Epithelial cell of esophagus (primary cell): ENCODE results near the gene DIP2C.

Source experiments
- DNase-seq: peaks from one replicate; pipeline ENCODE4 v3.0.0; 2010; ENCODE audit warnings: low read depth
- H3K4me3 ChIP-seq: 2 replicates; pipeline ENCODE4 v1.5.1; 2011; ENCODE audit warnings: mild to moderate bottlenecking, low read length, control low read depth
- TF ChIP-seq, protein P1 (sequence below): IDR thresholded peaks from 2 replicates; pipeline ENCODE4 v1.5.1; 2011; ENCODE audit warnings: low read depth, mild to moderate bottlenecking, low read length, control low read depth, inconsistent platforms; ENCODE audit not compliant: insufficient read depth; ENCODE audit errors: missing control alignments

The DIP2C gene

DNA sequence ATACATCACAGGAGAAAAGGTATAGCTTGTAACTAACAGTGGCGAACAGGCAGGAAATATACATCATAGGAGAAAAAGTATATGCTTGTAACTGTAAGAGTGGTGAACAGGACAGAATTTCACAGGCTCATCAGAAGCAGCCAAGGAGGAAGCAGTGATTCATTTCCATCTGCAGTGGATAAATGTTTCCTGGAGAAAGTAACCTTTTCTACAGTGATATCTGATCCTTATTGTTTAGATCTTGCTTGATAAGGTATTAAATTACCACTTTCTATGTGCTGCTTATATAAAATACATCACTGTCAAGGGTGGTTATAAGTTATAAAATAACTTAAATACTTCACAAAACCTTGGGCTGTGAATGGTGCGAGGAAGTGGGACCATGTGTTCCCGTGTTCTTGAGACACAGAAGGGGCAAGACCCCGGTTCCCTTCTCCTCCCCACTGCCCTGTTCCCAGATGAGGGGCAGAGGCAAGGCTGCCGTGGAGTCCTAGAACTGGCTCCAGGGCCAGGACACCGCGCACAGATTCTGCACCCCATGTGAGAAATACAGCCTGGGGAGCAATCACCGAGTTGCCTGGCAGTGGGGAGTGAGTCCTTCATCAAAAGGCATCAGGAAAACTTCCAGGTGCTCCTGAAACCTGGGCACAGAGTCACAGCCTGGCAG, 135.2 kb downstream of the DIP2C start:
- no peak overlapping the region for H3K4me3 ChIP-seq
- DNase-seq: no peak
- TF ChIP-seq, protein P1, sequence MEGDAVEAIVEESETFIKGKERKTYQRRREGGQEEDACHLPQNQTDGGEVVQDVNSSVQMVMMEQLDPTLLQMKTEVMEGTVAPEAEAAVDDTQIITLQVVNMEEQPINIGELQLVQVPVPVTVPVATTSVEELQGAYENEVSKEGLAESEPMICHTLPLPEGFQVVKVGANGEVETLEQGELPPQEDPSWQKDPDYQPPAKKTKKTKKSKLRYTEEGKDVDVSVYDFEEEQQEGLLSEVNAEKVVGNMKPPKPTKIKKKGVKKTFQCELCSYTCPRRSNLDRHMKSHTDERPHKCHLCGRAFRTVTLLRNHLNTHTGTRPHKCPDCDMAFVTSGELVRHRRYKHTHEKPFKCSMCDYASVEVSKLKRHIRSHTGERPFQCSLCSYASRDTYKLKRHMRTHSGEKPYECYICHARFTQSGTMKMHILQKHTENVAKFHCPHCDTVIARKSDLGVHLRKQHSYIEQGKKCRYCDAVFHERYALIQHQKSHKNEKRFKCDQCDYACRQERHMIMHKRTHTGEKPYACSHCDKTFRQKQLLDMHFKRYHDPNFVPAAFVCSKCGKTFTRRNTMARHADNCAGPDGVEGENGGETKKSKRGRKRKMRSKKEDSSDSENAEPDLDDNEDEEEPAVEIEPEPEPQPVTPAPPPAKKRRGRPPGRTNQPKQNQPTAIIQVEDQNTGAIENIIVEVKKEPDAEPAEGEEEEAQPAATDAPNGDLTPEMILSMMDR: no peak

DNA sequence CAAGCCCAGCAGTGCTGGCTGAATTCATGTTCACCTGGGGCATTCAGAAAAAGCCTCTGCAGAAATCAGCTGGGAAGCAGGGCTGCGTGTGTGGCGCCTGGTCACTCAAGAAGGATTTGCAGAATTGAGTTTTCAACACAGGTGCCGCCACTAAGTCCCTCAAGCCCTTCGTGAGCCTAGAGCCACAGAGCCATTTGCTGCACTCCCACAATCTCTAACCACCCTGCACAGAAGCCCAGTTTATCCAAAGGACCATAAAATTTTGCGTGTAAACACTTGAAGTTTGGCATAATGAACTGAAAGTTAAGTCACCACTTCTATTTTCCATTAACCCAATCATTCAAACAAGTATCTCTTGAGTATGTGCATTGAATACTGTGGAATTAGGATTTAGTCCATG, 136.2 kb downstream of the DIP2C start:
- H3K4me3 ChIP-seq: no peak overlapping the region
- TF ChIP-seq, protein P1: no peak
- no peak for DNase-seq

DNA sequence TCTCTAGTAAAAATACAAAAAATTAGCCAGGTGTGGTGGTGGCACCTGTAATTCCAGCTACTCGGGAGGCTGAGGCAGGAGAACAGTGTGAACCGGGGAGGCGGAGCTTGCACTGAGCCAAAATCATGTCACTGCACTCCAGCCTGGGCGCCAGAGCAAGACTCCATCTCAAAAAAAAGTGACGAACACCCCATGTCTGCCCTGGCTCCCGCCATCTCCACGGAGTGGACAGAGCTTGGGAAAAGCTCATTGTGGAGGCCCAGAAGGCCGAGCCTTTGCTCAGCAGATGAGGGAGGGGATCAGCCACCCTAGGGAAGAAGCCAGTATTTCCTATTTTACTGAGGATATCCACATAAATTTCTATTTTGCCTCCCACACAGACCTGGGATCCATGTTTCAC, 136.8 kb downstream of the DIP2C start:
- H3K4me3 ChIP-seq: no peak overlapping the region
- TF ChIP-seq, protein P1: no peak
- no peak for DNase-seq

DNA sequence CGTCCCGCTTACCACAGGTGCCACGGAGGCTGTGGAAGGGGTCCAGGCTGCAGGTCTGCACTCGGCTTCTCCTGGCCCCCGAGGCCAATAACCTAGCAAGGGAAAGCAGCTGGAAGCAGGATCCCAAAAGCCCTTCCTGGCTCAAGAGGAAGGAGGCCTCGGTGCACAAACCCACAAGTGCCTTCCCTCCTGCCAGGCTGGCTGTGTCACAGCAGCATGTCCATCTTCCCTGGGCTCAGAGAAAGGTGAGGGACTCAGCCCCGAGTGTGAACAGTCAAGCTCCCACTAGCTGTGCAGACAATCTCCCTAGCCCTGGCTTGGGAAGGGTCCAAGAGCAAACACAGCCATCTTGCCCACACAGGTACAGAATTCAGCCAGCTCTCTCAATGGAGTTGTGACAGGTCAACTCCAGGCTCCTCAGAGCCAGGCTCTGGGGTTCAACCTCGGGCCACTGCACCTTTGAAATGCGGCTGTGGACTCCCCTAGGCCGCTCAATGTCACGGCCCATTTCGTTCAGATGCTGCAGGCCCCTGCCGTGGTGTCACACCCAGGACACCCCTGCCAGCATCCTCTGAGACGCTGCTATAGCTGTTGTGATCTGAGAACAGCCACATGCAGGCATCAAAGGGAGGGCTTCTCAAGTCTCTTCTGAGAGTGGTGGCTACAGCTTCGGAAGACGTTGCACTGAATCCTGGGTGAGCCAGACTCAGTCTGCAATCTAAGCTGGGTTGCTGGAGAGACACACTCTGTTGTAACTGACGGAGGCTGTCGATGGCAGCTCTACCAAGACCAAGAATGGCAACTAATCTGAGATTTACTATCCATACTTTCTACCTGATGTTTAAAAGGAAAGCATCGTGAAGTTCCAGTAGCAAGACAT, 137.9 kb downstream of the DIP2C start:
- H3K4me3 ChIP-seq: no peak overlapping the region
- TF ChIP-seq, protein P1: no peak
- DNase-seq: no peak

DNA sequence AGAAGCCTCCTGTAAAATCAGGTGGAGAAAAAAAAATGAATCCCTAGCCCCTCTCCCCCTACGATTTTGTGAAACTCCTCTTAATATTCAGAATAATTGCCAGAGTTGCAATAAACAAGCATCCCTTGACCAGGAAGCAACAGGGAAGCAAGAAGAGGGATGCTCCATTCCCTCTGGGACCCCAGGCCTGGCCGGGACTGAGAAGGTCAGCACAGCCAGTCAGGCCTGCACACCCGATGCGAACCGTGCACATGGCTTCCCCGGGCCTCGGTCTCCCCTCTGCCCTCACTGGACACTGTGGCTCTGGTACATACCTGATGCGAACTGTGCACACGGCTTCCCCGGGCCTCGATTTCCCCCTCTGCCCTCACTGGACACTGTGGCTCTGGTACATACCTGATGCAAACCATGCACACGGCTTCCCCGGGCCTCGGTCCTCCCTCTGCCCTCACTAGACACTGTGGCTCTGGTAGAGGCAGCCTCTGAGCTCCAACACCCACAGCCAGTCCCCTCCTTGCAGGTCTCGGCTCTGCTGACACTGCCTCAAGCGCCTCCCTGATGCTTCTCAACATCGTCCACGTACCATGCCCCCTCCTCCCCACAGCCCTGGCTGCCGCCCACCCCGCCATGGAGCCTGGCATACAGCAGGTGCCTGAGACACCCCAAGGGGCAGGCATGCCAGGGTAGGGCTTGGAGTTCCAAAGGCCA, 138.6 kb downstream of the DIP2C start:
- DNase-seq: no peak
- H3K4me3 ChIP-seq: no peak overlapping the region
- TF ChIP-seq, protein P1: no peak

DNA sequence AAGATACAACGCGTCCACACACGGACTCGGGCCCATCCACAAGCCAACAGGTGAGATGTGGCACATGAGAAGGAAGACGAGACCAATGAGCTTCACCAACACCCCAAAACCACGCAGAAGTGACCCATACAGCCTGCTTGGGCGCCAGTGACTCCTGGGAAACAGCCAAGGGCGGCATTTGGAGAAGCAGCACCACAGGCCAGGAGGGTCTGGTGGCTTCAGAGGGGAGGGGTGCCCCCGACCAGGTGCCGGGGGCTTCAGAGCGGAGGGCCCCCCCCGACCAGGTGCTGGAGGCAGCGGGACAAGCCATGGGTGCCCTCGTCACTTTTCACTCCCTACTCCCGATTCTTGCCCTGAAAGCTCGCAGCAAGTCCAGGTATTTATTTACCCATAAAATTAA, 140.1 kb downstream of the DIP2C start:
- DNase-seq: no peak
- TF ChIP-seq, protein P1: no peak
- H3K4me3 ChIP-seq: no peak overlapping the region
